Bronchial epithelial cell (primary cell): Measurements from ENCODE around the gene IPO13. TPM values are rescaled to one million over a fixed set of nuclear protein-coding genes. Genes with fewer than 3 reads are reported as not detected.

Source experiments
- DNase-seq: peaks from one replicate; pipeline ENCODE4 v3.0.0-alpha.2; 2010; ENCODE audit warnings: low read depth
- FAIRE-seq: peaks from 2 replicates; lab custom pipeline; 2011; peaks lifted over from hg19 to GRCh38; lab: Jason Lieb, UNC
- H3K27me3 ChIP-seq: 2 replicates; pipeline ENCODE4 v1.5.1; 2011; ENCODE audit warnings: low read length; ENCODE audit not compliant: control insufficient read depth, insufficient read depth
- H3K36me3 ChIP-seq: 2 replicates; pipeline ENCODE4 v1.5.1; 2011; ENCODE audit warnings: low read length; ENCODE audit not compliant: control insufficient read depth, insufficient read depth
- H3K4me3 ChIP-seq: 2 replicates; pipeline ENCODE4 v1.5.1; 2011; ENCODE audit warnings: mild to moderate bottlenecking, low read depth, low read length, control low read depth
- total RNA-seq: library from RNA; depleted of rRNA; stranded (reverse); fragments of >200 nt; gene quantifications from 2 replicates; pipeline ENCODE4 v1.2.1, GENCODE V29; 2014
- TF ChIP-seq, protein P1 (sequence below): IDR thresholded peaks from 2 replicates; pipeline ENCODE4 v1.5.1; 2011; ENCODE audit warnings: mild to moderate bottlenecking, moderate library complexity, low read length, control low read depth, inconsistent platforms; ENCODE audit not compliant: insufficient read depth, severe bottlenecking

The IPO13 gene
- total RNA-seq, 1 donor from 2014 or later: 13.2 TPM

DNA sequence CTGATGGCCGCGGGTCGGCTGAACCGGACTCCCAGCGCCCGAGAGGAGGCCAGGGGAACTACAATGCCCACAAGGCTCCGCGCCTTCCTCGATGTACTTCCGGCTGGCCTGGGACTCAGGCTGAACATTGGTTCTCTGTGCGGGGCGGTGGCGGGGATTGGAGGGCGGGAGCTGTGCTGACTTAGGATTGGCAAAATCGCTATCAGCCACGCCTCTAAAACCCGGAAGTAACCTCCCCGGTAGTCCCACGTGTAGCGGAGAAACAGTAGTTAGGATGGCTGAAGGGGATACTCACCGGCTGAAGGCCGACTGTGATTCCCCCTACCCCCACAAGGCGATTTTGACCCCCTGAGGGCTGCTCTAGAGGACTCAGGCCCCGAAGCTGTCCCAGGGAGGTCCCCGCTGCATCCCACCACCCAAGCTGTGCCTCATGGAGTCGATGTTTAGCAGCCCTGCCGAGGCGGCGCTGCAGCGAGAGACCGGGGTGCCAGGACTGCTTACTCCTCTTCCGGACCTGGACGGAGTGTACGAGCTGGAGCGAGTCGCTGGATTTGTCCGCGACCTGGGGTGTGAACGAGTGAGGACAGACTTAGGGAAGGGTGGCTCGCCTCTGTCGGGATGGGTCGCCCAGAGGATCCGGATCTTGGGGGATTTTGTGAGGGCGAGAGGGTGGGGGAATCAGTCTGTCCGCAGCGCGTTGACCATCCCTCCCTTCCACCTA is 23.2 kb downstream of the IPO13 start, which contains the start of gene DPH2:
Gene DPH2 (plus strand): TSS at position 265 of the 721 bp plus-strand sequence. CDS start 166 bp downstream, at position 431.
- no peak for FAIRE-seq
- TF ChIP-seq, protein P1, sequence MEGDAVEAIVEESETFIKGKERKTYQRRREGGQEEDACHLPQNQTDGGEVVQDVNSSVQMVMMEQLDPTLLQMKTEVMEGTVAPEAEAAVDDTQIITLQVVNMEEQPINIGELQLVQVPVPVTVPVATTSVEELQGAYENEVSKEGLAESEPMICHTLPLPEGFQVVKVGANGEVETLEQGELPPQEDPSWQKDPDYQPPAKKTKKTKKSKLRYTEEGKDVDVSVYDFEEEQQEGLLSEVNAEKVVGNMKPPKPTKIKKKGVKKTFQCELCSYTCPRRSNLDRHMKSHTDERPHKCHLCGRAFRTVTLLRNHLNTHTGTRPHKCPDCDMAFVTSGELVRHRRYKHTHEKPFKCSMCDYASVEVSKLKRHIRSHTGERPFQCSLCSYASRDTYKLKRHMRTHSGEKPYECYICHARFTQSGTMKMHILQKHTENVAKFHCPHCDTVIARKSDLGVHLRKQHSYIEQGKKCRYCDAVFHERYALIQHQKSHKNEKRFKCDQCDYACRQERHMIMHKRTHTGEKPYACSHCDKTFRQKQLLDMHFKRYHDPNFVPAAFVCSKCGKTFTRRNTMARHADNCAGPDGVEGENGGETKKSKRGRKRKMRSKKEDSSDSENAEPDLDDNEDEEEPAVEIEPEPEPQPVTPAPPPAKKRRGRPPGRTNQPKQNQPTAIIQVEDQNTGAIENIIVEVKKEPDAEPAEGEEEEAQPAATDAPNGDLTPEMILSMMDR: no peak
- Histone ChIP-seq H3K36me3 (peaks cover 20% of the 10 kb centered on the region), H3K27me3 (no peaks in the 10 kb centered on the region), H3K4me3 (peak within 1 kb of the TSS; percentile 74)
- peak; percentile 95 for DNase-seq

DNA sequence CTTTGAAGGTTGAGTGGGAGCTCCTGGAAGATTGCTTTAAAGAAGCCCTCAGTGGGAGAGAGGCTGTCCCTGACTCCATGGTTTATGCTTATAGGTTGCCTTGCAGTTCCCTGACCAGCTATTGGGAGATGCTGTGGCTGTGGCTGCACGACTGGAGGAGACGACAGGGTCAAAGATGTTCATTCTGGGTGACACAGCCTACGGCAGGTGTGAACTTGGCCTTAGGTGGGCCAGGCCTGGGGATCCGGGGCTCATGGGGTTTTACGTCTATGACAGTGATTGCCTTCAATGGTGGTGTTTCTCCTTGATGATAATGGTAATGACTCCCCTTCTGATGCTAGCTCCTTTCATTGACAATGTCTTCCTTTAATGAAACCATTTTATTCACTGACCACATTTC is 23.8 kb downstream of the IPO13 start:
- TF ChIP-seq, protein P1: no peak
- H3K27me3 ChIP-seq: no peaks in the 10 kb centered on the region
- H3K36me3 ChIP-seq: peaks cover 20% of the 10 kb centered on the region
- peak overlapping the region; percentile 74 for H3K4me3 ChIP-seq
- FAIRE-seq: no peak
- no peak for DNase-seq

DNA sequence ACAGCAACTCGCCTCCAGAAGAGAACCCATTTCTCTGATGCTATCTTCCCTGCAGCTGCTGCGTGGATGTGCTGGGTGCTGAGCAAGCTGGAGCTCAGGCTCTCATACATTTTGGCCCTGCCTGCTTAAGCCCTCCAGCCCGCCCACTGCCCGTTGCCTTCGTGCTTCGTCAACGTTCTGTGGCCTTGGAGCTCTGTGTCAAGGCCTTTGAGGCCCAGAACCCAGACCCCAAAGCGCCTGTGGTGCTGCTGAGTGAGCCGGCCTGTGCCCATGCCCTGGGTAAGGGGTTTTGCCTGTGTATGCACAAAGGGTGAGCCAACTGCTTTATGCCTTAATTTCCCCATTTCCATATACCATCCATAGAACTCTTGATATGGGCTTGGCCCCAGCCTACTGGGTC is 24.2 kb downstream of the IPO13 start:
- Histone ChIP-seq H3K4me3 (no peak overlapping the region), H3K36me3 (peaks cover 17% of the 10 kb centered on the region), H3K27me3 (no peaks in the 10 kb centered on the region)
- FAIRE-seq (no peak), DNase-seq (no peak)
- TF ChIP-seq, protein P1: no peak

DNA sequence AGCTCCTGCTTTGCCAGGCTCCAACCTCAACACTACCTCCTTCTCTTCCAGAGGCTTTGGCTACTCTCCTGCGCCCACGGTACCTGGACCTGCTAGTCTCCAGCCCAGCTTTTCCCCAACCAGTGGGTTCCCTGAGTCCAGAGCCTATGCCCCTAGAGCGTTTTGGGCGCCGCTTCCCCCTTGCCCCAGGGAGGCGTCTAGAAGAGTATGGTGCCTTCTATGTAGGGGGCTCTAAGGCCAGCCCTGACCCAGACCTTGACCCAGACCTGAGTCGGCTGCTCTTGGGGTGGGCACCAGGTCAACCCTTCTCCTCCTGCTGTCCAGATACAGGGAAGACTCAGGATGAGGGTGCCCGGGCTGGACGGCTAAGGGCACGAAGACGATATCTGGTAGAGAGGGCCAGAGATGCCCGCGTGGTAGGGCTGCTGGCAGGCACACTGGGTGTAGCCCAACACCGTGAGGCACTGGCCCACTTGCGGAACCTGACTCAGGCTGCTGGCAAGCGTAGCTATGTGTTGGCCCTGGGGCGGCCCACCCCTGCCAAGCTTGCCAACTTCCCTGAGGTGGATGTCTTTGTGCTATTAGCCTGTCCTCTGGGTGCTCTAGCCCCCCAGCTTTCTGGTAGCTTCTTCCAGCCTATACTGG is 24.7 kb downstream of the IPO13 start:
- no peaks in the 10 kb centered on the region for H3K27me3 ChIP-seq
- no peak for FAIRE-seq
- H3K36me3 ChIP-seq: peaks cover 20% of the 10 kb centered on the region
- DNase-seq: no peak
- no peak overlapping the region for H3K4me3 ChIP-seq
- TF ChIP-seq, protein P1: no peak

DNA sequence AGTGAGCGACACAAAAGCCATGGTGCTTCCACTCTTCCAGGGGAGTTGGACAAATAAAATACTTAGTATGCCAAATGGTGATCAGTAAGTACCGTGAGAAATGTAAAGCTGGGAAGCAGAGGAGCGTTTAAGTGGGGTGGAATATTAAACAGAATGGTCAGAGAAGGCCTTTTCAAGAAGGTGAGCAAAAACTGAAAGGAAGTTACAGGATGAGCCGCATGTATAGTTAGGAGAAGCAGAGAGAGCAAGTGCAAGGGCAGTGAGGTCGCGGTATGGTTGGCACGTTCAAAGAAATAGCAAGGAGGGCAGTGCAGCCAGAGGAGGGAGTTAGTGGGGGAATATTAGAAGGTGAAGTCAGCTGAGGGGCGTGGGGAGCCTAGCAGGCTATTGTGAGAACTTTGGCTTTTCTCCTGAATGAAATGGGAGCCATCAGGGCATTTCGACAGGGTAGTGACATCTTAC is 27.3 kb downstream of the IPO13 start:
- FAIRE-seq (no peak), DNase-seq (no peak)
- no peaks in the 10 kb centered on the region for H3K27me3 ChIP-seq
- peaks cover 25% of the 10 kb centered on the region for H3K36me3 ChIP-seq
- peak overlapping the region; percentile 92 for H3K4me3 ChIP-seq
- TF ChIP-seq, protein P1: no peak
